GM18951 (cell line): Measurements from ENCODE around the gene PRG3.
"Not testable (repeated sequence)": the region's sequence is repeated elsewhere in the genome, so short reads cannot be mapped to it uniquely, and the experiment has no call there.

Experiments used
- POLR2A ChIP-seq: IDR thresholded peaks from 4 replicates; pipeline ENCODE4 v1.6.1; 2011; ENCODE audit warnings: mild to moderate bottlenecking; ENCODE audit not compliant: insufficient read length, insufficient read depth; ENCODE audit errors: extremely low read depth
- in situ Hi-C: fragments of 300-500 bp; cut with MboI; formaldehyde crosslinking; loops from one replicate; pipeline ENCODE4 v1.12.0; 2022; ENCODE audit warnings: low sequenced_read_pairs, mixed read lengths, inconsistent platforms; ENCODE audit not compliant: unreplicated experiment

Gene PRG3

GRCh38 chr11:57373146-57373545, 7.8 kb downstream of the PRG3 start:
- in situ Hi-C loops: no loop called here
- TF ChIP-seq POLR2A: no peak

- in situ Hi-C loops: no loop called here
Measured at GRCh38 chr11:57370941-57371340, 10.0 kb downstream of the PRG3 start.

GRCh38 chr11:57370251-57370650, 10.7 kb downstream of the PRG3 start:
- in situ Hi-C loops: no loop called here
- TF ChIP-seq POLR2A: no peak

More at GRCh38 chr11:57370941-57371340, 10.0 kb downstream of the PRG3 start:
- no peak for TF ChIP-seq POLR2A

DNA sequence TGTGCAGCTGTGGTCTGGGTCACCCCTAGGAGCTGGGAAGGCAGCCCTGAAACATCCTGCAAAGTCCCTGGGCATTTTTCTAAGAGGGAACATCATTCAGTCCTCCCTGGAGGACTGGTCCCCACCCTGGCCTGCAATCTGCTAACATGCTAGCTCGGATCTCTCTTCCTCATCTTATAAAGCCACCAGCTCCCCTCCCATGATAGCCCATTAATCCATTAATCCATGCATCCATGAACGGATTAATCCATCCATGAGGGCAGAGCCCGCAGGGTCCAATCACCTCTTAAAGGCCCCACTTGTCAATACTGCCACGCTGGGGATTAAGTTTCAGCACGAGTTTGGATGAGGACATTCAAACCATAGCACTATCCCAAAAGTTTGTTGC, 12.1 kb downstream of the PRG3 start:
- in situ Hi-C loops: no loop called here
- no peak for TF ChIP-seq POLR2A

GRCh38 chr11:57368106-57368844, 12.7 kb downstream of the PRG3 start:
- in situ Hi-C loops: no loop called here
- no peak for TF ChIP-seq POLR2A

GRCh38 chr11:57364851-57365660, 15.9 kb downstream of the PRG3 start:
- no peak for TF ChIP-seq POLR2A
- in situ Hi-C loops: no loop called here

DNA sequence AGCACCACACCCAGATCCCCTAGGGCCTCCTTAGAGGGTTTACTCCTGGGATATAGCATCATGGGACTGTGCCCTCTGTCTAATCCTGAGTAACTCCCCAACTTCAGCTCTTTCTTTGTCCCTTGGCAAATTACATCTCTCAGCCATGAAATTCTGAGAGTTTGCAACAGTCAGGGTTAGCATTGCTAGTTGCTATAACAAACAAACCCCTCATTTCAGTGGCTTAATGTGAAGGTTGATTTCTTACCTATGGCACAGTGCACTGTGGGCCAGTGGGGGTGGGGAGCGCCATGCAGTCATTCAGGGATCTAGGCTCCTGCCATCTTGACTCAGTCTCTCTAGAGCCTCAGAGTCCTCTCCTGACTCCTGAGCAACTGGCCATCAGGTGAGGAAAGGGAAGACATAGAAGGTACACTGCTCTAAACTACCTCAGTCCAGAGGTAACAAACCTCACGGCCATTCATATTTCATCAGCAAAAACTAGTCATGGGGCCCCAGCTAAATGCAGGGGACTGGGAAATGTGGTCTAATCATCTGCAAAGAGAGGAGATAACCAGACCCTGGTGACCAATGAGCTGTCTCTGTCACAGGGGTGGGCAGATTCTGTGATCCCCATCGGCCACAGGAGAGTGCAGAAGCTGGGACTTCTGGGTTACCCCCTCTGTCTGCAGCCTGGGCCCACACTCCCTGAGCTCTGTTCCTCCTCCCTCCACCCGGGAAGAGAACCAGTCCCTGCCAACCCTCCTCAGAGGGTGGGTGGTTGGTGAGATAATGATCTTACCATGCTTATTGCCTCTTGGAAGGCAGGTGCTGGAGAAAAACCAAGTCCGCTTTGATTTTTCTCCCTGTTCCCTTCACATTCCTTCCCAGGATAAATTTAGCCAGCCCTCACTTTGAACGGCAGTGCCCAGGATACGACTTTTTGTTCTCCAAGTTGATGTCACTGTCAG, 17.5 kb downstream of the PRG3 start:
- in situ Hi-C loops: no loop called here
- TF ChIP-seq POLR2A: no peak

DNA sequence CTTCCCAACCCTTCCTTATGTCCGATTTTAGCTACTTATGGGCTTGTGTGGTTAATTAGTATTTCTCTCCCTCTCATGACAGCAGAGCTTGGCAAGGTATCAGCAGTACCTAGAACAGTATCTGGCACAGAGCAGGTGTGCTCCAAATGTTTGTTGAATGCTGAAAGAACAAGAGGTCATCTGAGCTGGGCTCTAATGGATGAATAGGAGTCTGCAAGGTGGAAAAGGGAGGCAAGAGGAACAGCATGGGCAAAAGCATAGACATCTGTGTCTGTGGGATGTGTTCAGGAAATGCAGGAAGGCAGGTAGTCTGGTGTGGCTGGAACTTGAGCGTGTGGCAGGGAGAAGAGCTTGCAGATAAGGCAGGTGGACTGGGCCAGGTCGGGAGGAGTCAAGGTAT, 19.0 kb downstream of the PRG3 start:
- in situ Hi-C loops: no loop called here

DNA sequence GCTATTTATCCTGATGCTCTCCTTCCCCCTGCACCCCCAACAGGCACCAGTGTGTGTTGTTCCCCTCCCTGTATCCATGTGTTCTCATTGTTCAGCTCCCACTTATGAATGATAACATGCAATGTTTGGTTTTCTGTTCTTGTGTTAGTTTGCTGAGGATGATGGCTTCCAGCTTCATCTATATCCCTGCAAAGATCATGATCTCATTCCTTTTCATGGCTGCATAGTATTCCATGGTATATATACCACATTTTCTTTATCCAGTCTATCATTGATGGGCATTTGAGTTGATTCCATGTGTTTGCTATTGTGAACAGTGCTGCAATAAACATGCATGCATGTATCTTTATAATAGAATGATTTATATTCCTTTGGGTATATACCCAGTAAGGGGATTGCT, 19.5 kb downstream of the PRG3 start:
- in situ Hi-C loops: not testable (repeated sequence)

More for the DNA sequence above, 19.0 kb downstream of the PRG3 start:
- no peak for TF ChIP-seq POLR2A

GRCh38 chr11:57360991-57361390, 20.0 kb downstream of the PRG3 start:
- in situ Hi-C loops: no loop called here
- TF ChIP-seq POLR2A: no peak

DNA sequence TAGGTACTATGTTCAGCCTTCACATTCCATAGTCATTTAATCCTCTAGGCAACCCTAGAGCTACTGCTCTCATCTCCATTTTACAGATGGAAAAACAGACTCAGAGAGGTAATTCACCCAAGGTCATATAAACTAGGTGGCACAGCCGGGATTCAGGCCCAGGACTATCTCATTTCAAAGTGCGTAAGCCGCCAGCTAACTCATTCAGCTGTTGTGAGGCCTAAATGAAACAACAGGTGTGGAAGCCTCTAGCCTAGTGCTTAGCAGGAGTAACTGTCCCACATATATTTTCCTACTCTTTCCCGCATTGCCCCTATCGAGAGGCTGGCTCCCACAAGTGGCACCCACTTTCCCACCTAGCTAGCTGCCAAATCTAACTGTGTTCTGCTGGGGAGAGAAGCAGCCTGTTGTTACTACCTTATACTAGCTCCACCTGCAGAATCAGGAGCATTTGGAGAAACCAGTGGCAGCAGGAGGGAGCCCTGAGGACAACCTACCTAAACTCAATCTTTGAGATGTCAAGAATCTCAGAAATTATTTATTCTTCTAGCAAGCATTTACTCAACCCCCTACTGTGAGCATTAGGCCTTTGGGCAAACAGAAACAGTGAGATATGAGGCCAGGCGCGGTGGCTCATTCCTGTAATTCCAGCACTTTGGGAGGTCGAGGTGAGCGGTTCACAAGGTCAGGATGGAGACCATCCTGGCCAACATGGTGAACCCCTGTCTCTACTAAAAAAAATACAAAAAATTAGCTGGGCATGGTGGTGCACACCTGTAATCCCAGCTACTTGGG, 20.9 kb downstream of the PRG3 start:
- in situ Hi-C loops: no loop called here
- TF ChIP-seq POLR2A: no peak

- no peak for TF ChIP-seq POLR2A
- in situ Hi-C loops: no loop called here
Measured at GRCh38 chr11:57359396-57359795, 21.6 kb downstream of the PRG3 start.

- no peak for TF ChIP-seq POLR2A
- in situ Hi-C loops: no loop called here
Measured at GRCh38 chr11:57358991-57359390, 22.0 kb downstream of the PRG3 start.

- in situ Hi-C loops: no loop called here
- no peak for TF ChIP-seq POLR2A
Measured at GRCh38 chr11:57358543-57358961, 22.4 kb downstream of the PRG3 start.
